ENCODE results near the gene CORO1C.
A peak's percentile ranks its signal among the peaks of the same experiment; 100 is the strongest.
"Not testable (repeated sequence)": the region's sequence is repeated elsewhere in the genome, so short reads cannot be mapped to it uniquely, and the experiment has no call there.

CORO1C gene

DNA sequence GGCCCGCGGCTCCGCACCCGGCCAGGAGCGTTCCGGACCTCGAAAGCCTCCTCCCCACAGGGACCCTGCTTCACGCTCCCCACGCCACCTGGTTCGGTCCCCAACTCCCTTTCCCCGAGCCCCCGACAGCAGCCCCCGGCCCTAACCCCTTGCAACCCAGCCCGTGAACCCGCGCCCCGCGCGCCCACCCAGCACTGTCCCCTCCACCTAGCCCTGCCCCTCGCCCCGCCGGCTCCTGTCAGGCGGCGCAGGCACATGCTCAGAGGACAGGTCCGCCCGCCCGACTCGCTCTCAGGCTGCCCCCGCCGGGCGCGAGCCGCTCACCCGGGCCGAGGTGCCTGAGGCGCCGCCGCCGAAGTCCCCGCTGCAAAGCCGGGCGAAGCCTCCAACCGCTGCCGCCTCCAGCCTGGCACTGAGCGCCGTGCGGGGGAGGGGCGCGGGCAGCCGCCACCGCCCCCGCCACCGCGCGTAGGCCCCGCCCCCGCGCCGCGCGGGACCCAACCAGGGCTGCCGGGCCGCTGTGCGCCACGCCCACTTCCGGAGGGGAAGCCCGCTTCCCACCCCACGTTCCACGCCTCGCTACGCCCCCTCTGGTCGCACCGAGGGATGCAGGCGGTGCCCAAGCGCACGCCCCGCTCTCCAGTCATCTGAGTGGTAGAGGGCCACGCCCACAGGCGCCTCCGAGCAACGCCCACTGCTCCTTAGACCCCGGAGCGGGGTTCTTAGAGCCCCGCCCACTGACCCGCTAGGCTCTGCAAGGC, at the start of gene CORO1C:
Gene CORO1C (minus strand): TSS at position 414 of the 761 bp plus-strand sequence. CDS start 30,200 bp downstream, outside the sequence.
- DNase-seq (ENCODE audit: low read depth in 2 of 2): peak; percentile 84 to 93

DNA sequence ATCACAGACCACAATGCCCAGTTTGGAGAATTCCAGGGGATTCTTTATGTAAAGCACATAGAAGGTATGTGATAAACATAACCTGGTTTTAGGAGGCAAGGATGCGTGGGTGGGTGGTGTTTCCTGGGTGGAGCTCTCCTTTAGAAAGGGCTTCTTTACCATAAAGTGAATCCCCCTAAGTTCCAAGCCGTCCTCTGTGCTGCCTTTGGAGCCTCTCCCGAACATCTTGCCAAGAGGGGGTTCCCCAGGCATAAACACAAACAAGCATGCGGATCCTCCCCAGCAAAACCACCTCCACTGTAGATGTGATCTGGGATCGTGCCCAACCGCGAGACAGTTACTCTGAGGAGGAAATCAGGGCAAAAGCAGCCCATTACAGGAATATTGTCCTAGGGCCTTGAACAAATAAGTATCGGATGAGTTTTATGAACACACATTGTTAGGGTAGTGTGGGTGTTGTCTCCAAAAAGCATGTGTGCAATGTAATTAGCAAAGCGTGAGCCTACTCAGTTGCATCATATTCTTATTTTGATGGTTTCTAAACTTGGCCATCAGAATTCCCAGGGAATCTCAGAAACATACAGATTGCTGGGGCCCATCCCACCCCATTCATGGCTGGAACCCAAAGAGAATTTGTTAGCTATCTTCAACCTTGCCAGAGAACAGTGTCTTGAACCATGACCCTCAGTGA, 48.8 kb upstream of the CORO1C start:
- DNase-seq (ENCODE audit: low read depth in 2 of 2): no peak

DNA sequence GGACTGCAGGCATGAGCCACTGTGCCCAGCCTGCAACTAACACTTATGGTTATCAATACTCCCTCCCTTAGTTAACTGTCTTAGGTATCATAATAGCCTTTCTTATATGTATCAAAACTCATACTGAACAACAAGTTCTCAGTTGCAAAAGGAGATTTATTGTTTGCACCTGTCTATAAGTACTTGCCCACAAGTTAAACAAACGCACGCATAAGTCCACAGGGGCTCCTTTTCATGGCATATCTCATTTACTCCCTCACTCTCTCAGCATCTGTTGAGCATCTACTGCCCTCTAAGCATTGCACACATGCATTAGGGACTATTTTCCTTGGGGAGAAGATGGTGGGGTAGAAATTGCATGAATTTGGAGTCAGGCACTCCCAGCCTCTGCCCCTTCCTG, 46.7 kb upstream of the CORO1C start:
- DNase-seq (ENCODE audit: low read depth in 2 of 2): no peak

DNA sequence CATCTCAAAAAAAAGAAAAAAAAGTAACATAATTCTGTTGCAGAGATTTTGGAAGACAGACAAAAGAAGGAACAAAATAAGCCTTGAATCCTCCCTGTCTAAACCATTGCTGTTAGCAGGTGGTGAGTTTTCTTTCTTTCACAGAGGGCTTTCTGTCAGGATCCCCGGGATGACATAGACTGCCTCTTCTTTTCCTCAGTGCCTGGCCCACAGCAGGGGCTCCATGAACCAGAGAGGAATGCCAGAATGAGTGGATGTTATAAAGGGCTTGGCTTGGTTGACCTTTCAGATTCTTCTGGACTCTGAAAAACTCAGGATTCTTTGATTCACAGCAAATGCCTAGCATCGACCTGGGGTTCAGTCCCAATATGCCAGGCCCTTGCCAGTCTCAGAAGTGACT, 45.8 kb upstream of the CORO1C start:
- no peak for DNase-seq (ENCODE audit: low read depth in 2 of 2)

DNA sequence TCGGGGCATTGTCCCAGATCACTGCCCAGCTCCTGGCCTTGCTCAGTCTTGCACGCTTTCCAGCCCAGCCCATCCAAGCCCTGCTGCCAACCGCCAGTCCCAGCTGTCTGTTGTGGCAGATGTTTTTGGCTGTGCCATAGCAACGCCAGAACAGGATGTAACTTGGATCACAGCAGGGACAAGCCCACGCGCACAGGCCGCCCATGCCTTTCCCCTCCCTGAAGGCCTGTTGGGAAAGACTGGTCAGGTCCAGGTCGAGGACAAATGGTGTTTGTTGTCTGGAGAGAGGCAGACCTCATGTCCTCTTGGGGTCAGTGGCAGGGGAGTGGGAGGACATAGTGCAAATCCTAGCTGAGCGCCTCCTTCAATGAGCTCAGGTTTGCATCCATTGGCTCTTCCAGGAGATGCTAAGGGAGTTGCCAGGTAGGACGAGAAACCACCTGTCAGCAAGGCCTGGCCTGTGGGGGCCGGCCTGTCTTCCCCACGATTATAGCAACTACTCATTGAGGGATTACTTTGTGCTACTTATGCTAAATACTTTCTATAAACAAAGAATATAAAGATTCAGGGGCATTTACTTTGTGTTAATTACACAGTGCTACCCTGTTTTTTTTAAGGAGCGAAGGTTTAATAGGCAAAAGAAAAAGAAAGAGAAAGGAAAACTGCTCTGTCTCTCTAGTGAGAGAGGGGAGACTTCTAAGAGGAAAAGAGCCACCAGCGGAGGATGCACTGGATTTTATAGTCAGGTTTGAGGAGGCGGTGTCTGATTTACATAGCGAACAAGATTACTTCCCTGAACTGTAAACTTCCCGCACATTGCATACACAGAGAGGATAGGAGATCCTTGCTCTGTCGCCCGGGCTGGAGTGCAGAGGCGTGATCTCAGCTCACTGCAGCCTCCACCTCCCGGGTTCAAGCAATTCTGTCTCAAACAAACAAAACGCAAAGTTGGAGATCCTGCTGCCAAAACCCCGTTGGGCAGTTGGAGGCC, 42.8 kb upstream of the CORO1C start:
- no peak for DNase-seq (ENCODE audit: low read depth in 2 of 2)

DNA sequence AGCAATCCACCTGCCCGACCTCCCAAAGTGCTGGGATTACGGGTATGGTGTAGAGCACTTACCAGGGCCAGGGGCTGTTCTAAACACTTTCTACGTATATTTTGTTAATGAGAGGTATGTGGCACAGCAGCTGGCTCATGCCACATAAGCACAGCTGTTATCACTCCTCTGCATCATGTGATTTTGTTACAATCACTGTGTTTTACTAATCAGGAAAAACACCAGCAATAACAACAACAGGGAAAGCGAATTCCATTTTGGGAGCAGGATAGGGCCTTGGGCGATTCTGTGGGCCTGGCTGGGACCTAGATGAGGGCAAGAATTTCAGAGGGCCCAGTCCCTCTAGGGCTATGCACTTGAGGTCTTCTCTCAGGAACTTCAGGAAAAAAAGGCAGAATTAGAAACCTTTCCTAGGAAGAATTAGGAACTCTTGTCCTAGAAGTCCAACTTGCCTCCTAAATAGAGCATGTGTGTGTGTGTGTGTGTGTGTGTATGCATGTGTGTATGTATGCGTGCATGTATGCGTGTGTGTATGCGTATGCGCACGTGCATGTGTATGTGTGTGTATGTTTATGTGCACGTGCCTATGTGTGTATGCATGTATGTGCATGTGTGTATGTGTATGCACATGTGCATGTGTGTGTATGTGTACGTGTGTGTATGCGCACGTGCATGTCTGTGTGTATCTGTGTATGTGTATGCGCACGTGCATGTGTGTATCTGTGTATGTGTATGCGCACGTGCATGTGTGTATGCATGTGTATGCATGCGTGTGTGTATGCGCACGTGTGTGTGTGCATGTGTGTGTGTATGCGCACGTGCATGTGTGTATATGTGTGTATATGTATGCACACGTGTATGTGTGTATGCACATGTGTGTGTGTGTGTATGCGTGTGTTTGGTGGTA, 41.8 kb upstream of the CORO1C start:
- DNase-seq (ENCODE audit: low read depth in 2 of 2): no peak

DNA sequence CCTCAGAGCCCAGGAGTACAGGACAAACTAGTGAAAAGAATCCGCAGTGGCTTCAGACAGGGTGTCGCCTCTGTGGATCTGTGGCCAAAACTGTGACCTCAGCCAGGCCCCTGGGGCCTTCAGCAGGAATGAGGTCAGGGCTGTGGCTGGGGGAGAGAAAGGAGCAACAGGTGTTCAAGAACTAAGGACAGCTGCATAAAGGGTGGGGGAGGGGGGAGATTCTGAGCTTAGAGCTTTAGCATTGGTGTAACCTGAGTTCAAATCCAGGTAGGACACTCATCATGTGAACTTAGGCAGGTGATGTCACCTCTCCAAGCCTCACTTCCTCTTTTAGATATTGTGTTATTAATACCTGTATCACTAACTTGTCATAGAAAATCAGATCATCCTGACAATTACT, 40.9 kb upstream of the CORO1C start:
- DNase-seq (ENCODE audit: low read depth in 2 of 2): no peak

DNA sequence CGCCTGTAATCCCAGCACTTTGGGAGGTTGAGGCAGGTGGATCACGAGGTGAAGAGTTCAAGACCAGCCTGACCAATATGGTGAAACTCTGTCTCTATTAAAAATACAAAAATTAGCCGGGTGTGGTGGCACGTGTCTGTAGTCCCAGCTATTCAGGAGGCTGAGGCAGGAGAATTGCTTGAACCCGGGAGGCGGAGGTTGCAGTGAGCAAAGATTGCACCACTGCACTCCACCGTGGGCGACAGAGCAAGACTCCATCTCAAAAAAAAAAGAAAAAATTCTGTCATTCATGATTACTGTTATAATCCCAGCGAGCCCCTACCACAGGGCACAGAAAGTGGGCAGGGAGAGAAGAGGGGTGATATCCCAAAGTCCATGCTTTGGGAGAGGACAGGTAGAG, 40.5 kb upstream of the CORO1C start:
- DNase-seq (ENCODE audit: low read depth in 2 of 2): not testable (repeated sequence)

DNA sequence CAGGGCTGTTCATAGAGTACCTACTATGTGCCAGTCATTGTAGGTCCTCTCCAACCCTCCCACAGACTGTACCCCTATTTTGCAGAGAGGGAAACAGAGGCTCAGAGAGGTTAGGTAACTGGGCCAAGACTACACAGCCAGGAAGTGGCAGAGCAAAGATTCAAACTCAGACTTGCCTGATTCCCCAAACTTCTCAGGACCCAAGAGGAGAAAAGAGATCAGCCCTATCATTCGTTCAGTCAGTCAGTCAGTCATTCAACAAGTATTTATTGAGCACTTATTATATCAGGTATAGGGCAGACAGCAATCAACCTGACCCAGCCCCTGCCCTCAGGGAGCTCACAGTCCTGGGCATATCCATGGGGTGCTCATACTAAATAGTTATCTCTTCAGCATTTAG, 39.6 kb upstream of the CORO1C start:
- DNase-seq (ENCODE audit: low read depth in 2 of 2): no peak

DNA sequence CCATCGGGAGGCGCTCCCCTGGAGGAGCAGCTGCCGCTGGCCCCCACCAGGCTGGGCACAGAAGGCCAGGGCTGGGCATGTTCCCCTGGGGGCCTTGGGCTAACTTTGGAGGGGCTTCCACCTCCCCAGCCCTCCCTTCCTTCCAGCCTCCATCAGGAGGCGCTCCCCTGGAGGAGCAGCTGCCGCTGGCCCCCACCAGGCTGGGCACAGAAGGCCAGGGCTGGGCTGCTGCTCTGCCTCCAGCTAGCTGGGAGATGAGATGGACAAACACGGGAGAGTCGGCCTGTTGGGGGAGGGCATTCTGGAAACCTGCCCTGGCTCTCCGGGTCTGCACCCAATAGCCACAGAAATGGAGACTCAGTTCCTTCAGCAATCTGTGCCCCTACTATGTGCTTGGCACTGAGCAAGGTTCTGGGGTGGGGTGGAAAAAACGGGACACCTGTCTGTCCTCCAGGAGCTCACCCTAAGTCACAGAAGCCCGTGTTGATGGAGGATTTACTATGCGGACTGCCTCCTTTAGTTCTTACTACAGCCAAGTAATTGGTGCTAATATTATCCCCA, 39.0 kb upstream of the CORO1C start:
- no peak for DNase-seq (ENCODE audit: low read depth in 2 of 2)

DNA sequence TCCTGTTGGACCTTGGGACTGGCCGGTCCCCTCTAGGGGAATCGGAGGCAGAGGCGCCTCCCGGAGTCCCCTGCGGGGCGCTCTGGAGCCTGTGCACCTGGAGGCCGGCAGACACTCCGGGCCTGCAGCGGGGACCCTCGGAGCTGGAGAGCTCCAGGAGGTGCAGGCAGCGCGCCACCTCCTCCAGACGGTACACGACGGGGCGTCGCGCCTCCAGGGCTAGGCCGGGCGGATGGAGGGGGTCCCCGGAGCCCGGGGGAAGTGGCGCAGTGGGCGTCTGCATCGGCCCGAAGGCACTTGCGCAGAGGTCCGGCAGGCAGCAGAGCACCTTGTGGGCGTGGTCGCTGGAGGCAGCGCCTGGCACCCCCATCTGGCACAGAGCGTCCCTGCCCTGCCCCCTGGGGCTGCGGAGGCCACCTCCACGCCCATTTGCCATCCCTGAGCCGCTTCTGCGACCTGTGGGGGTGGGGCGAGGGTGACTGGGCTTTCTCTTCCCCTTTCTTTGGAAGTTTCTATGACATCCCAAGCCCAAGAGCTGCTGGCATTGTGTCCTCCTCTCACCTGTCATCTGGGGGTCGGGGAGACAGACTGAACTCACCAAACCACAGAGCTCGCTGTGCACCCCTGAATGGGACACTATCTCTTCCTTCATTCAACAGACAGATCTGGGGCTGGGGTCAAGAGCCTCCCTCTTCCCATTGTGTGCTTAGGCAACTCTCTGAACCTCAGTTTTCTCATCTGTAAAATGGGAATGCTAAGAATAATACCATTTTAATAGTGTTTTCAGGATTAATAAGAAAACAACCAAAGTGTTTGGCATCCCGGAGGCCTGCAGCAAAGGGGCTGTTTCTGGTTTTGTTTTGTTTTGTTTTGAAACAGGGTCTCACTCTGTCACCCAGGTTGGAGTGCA, 37.5 kb upstream of the CORO1C start:
- DNase-seq (ENCODE audit: low read depth in 2 of 2): peak in 1 of 2 donors; percentile 1

DNA sequence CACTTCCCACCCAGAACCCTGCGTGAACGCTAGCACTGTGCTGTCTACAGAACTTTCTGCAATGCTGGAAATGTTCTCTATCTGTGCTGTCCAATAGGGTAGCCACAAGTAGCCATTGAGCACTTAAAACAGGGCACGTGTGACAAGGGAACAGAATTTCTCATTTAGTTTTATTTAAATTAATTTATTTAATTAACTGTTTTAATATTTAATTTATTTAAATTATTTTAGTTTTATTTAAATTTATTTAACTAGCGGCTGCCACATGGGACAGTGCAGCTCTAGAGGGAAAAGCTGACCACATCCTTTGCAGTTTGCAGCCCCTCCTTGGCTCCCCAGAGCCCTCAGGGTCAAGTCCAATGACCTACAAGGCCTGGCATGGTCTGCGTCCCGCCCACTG, 35.0 kb upstream of the CORO1C start:
- no peak for DNase-seq (ENCODE audit: low read depth in 2 of 2)

DNA sequence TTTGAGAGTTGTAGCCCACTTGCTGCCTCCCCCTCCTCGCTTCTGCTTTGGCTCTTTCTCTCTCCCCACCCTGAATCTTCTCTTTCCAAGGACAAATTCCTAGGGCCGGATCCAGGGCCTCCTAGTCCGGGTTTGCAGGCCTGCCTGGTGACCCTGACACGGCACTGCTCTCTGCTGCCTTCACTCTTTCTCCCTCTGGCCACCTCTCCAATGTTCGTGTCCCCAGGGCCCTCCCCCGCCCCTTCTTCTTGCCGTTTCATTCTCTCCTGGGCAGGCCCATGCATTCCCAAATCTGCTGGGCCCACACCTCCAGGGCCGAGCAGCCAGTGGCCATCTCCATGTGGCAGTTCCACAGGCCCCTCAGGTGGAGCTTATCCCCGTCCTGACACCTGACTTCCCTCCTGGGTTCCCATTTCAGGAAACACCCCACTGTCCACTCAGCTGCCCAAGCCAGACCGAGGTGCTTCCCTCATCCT, 34.0 kb upstream of the CORO1C start:
- no peak for DNase-seq (ENCODE audit: low read depth in 2 of 2)

DNA sequence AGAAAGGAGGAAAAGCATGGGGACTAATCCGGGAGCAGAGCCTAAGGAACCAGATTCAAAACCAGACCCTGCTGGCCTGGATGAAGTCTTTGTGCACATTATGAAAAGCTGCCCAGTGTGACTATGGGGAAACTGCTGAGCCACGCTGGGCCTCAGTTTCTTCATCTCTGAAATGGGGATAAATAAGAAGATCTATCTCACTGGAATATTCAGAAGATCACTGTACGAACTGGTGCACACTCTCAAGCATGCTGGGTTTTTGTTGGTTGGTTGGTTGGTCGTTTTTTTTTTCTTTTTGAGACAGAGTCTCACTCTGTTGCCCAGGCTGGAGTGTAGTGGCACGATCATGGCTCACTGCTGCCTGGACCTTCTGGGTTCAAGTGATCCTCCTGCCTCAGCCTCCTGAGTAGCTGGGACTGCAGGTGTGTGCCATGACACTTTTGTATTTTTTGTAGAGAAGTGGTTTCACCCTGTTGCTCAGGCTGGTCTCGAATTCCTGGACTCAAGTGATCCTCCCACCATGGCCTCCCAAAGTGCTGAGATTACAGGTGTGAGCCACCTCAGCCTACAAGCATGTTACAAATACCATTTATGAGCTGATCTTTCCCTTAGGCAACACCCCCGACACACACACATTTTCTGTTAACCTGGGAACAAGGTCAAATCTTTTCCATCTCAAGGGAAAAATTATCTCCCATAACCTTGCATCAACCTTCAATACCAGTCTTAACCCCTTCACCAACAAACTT, 33.4 kb upstream of the CORO1C start:
- no peak for DNase-seq (ENCODE audit: low read depth in 2 of 2)

DNA sequence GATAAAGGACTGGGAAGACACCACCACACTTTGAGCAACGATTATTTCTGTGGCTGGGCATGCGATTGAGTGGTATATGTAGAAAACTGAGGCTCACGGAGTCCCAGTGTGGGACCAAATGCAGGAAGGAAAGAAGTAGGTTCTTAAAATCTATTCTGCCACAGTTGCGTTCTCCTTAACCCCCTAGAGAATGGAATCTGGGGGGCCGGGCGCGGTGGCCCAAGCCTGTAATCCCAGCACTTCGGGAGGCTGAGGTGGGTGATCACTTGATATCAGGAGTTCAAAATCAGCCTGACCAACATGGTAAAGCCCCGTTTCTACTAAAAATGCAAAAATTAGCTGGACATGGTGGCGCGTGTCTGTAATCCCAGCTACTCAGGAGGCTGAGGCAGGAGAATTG, 29.9 kb upstream of the CORO1C start:
- no peak for DNase-seq (ENCODE audit: low read depth in 2 of 2)

DNA sequence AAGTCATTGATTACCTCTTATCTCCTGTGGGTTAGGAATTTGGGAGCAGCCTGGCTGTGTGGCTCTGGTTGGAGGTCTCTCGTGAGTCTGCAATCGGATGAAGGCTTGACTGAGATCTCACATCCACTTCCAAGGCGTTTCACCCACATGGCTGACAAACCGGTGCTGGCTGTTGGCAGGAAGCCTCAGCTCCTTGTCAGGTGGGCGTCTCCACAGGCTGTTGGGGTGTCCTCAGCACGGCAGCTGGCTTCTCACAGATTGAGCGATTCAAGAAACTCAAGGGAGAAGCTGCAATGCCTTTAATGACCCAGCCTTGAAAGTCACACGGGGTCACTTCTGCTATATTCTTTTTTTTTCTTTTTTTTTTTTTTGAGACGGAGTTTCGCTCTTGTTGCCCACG, 28.6 kb upstream of the CORO1C start:
- DNase-seq (ENCODE audit: low read depth in 2 of 2): no peak

DNA sequence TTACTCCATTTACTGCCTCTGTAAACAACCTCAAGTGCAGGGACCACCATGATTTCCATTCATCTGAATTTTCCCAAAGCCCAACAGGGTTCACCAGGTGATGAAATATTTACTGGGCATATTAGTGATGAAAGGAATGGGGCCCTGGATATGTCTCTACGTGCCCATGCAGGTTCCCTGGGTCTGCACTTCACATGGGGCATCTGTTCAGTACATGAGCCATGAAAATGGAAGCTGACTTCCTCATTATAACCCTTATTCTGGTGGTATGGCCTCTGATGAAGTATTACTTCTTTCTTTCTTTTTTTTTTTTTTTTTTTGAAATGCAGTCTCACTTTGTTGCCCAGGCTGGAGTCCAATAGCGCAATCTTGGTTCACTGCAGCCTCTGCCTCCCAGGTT, 26.5 kb upstream of the CORO1C start:
- no peak for DNase-seq (ENCODE audit: low read depth in 2 of 2)

DNA sequence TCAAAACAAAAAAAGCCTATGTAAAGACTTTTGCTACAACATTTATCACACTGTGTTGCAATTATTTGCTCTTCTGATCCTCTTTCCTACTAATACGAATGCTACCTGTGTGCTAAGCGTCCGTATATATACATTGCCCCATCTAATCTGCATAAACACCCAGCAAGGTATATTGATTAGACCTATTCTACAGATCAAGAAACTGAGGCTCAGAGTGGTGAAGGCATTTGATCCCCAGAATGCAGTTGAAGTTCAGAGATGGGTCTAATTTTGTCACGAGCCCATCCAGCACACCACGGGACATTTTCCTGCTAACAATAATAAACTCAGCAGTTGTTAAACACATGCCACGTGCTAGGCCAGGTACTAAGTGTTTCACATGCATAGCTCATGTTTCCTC, 25.1 kb upstream of the CORO1C start:
- DNase-seq (ENCODE audit: low read depth in 2 of 2): no peak

DNA sequence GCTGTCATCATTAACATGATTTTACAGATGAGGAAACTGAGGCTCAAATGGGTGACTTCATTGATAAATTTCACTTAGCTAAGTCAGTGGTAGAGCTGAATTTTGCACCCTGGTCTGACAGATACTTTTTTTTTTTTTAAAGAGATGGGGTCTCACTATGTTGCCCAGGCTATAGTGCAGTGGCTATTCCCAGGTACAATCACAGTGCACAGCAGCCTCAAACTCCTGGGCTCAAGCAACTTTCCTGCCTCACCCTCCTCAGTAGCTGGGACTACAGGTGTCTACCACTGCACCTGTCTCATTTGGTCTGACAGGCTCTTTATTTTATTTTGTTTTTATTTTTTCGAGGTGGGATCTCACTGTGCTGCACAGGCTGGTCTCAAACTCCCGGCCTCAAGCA, 24.2 kb upstream of the CORO1C start:
- no peak for DNase-seq (ENCODE audit: low read depth in 2 of 2)
